Osteoblast (primary cell): ENCODE results near the gene KIF18A. TPM values are rescaled to one million over a fixed set of nuclear protein-coding genes. Genes with fewer than 3 reads are reported as not detected.

ENCODE experiments used
- DNase-seq: peaks from one replicate; pipeline ENCODE4 v3.0.0; 2011; ENCODE audit warnings: low spot score, mixed read lengths; ENCODE audit not compliant: insufficient read length; ENCODE audit errors: missing footprints
- H2AFZ ChIP-seq: 2 replicates; pipeline ENCODE4 v1.6.0; 2011; ENCODE audit warnings: mild to moderate bottlenecking, low read length
- H3K27ac ChIP-seq: 2 replicates; pipeline ENCODE4 v1.5.1; 2011; ENCODE audit warnings: mild to moderate bottlenecking, low read depth, low read length, moderate library complexity
- H3K27me3 ChIP-seq: 2 replicates; pipeline ENCODE4 v1.6.0; 2012; ENCODE audit warnings: mild to moderate bottlenecking, control low read depth, inconsistent platforms, low read length, moderate library complexity; ENCODE audit not compliant: insufficient read depth
- H3K36me3 ChIP-seq: 2 replicates; pipeline ENCODE4 v1.5.1; 2011; ENCODE audit warnings: mild to moderate bottlenecking, low read length, control low read depth, moderate library complexity; ENCODE audit not compliant: insufficient read depth
- H3K4me1 ChIP-seq: 2 replicates; pipeline ENCODE4 v1.5.1; 2011; ENCODE audit warnings: mild to moderate bottlenecking, low read length, control low read depth, moderate library complexity; ENCODE audit not compliant: insufficient read depth
- H3K4me2 ChIP-seq: 2 replicates; pipeline ENCODE4 v1.6.0; 2011; ENCODE audit warnings: mild to moderate bottlenecking, low read length; ENCODE audit not compliant: insufficient read depth
- H3K4me3 ChIP-seq: fragments of 200-600 bp; sonication (generic); 3 replicates; pipeline ENCODE4 v1.5.1; 2012; ENCODE audit warnings: mild to moderate bottlenecking, low read length, inconsistent platforms; ENCODE audit not compliant: insufficient read depth
- H3K79me2 ChIP-seq: 2 replicates; pipeline ENCODE4 v1.6.0; 2012; ENCODE audit warnings: mild to moderate bottlenecking, low read length, control low read depth, inconsistent platforms; ENCODE audit not compliant: insufficient read depth
- H3K9me3 ChIP-seq: 2 replicates; pipeline ENCODE4 v1.5.1; 2011; ENCODE audit warnings: low read depth, low read length, control low read depth
- H4K20me1 ChIP-seq: 2 replicates; pipeline ENCODE4 v1.6.0; 2012; ENCODE audit warnings: mild to moderate bottlenecking, low read length, control low read depth; ENCODE audit not compliant: insufficient read depth
- total RNA-seq: library from RNA; depleted of rRNA; stranded (reverse); fragments of >200 nt; gene quantifications from 2 replicates; pipeline ENCODE4 v1.2.3, GENCODE V29; 2012
- TF ChIP-seq, protein P1 (sequence below): IDR thresholded peaks from 2 replicates; pipeline ENCODE4 v1.5.1; 2011; ENCODE audit warnings: mild to moderate bottlenecking, low read depth, low read length, moderate library complexity; ENCODE audit errors: extremely low read depth

The KIF18A gene
- total RNA-seq, 1 donor: 4.0 TPM

DNA sequence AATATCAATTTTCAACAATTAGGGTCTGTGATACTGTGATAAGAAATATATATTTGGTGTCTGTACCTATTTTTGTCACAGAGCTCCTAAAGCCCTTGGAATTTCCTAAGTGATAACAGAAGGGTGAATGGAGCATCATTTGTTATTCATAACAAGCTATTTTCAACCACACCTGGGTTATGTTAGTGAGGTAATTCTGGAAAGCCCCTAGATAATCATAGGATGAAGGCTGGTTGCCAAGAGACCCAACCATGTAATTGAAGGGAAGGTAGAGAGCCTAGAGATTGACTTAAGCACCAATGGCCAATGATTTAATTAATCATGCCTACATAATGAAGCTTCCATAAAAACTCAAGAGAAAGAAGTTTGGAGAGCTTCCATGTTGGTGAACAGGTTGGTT is 109.4 kb downstream of the KIF18A start:
- TF ChIP-seq, protein P1, sequence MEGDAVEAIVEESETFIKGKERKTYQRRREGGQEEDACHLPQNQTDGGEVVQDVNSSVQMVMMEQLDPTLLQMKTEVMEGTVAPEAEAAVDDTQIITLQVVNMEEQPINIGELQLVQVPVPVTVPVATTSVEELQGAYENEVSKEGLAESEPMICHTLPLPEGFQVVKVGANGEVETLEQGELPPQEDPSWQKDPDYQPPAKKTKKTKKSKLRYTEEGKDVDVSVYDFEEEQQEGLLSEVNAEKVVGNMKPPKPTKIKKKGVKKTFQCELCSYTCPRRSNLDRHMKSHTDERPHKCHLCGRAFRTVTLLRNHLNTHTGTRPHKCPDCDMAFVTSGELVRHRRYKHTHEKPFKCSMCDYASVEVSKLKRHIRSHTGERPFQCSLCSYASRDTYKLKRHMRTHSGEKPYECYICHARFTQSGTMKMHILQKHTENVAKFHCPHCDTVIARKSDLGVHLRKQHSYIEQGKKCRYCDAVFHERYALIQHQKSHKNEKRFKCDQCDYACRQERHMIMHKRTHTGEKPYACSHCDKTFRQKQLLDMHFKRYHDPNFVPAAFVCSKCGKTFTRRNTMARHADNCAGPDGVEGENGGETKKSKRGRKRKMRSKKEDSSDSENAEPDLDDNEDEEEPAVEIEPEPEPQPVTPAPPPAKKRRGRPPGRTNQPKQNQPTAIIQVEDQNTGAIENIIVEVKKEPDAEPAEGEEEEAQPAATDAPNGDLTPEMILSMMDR: no peak

DNA sequence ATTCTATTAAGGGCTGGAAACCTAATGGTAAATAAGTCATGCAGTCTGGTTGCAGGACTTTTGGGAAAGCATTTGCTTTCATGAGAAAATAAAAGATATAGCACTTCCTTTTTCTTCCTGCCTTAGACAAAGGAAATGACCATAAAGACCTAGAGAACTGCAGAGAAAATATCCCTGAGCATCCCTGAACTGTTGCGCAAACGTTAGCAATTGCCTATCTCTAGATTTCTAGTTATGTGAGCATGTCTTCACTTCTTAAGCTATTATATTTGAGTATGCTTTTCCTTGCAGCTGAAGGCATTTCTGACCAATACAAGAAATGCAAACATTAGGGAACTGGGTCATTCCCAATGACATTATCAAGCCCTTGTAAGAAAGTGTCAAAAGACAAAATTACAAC is 110.6 kb downstream of the KIF18A start:
- H3K27ac ChIP-seq: no peak overlapping the region

More for the DNA sequence above, 109.4 kb downstream of the KIF18A start:
- Histone ChIP-seq H4K20me1 (no peaks in the 10 kb centered on the region), H3K4me3 (no peak overlapping the region), H3K27me3 (no peaks in the 10 kb centered on the region), H3K36me3 (no peaks in the 10 kb centered on the region), H2AFZ (no peak overlapping the region), H3K9me3 (peaks cover 5% of the 10 kb centered on the region), H3K4me2 (no peak overlapping the region), H3K4me1 (peaks cover 17% of the 10 kb centered on the region), H3K27ac (no peak overlapping the region), H3K79me2 (no peaks in the 10 kb centered on the region)
- no peak for DNase-seq

DNA sequence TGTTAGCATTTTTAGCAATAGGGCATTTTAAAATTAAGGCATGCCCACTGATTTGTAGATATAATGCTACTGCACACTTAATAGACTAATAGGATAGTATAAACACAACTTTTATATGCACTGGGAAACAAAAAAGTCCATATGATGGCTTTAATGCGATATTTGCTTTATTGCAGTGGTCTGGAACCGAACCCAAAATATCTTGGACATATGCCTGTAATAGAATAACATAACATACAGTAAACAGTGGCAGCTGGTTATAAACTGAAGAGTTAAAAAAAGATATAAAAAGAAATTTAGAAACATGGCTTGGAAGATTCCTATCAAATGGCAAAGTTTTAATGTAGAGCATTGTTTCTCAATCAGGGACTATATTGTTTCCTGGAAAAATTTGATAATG is 111.9 kb downstream of the KIF18A start:
- Histone ChIP-seq H2AFZ (no peak overlapping the region), H3K4me3 (no peak overlapping the region), H3K27me3 (no peaks in the 10 kb centered on the region), H4K20me1 (no peaks in the 10 kb centered on the region), H3K27ac (no peak overlapping the region), H3K36me3 (no peaks in the 10 kb centered on the region), H3K4me1 (peaks cover 17% of the 10 kb centered on the region), H3K79me2 (no peaks in the 10 kb centered on the region), H3K9me3 (no peaks in the 10 kb centered on the region), H3K4me2 (no peak overlapping the region)
- TF ChIP-seq, protein P1: no peak
- DNase-seq: no peak

More for the DNA sequence above, 110.6 kb downstream of the KIF18A start:
- no peak for DNase-seq
- Histone ChIP-seq H3K4me2 (no peak overlapping the region), H2AFZ (no peak overlapping the region), H4K20me1 (no peaks in the 10 kb centered on the region), H3K9me3 (no peaks in the 10 kb centered on the region), H3K4me3 (no peak overlapping the region), H3K27me3 (no peaks in the 10 kb centered on the region), H3K4me1 (peaks cover 17% of the 10 kb centered on the region), H3K79me2 (no peaks in the 10 kb centered on the region), H3K36me3 (no peaks in the 10 kb centered on the region)
- TF ChIP-seq, protein P1: no peak

DNA sequence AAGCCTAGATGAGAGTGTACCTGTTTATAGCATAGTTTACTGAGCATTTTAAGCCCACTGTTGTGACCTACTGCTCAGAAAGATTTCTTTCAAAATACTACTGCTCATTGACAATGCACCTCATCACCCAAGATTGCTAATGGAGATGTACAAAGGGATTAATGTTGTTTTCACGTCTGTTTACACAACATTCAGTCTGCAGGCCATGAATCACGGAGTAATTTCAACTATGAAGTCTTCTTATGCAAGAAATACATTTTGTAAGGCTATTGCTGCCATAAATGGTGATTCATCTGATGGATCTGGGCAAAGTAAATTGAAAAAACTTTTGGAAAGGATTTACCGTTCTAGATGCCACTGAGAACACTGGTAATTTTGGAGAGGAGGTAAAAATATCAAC is 112.9 kb downstream of the KIF18A start:
- no peak overlapping the region for H3K4me3 ChIP-seq
- DNase-seq: peak; percentile 21
- TF ChIP-seq, protein P1: no peak
- H3K36me3 ChIP-seq: no peaks in the 10 kb centered on the region
- H3K79me2 ChIP-seq: no peaks in the 10 kb centered on the region
- H3K9me3 ChIP-seq: no peaks in the 10 kb centered on the region
- no peak overlapping the region for H2AFZ ChIP-seq
- no peaks in the 10 kb centered on the region for H4K20me1 ChIP-seq
- no peaks in the 10 kb centered on the region for H3K27me3 ChIP-seq
- H3K27ac ChIP-seq: no peak overlapping the region
- no peak overlapping the region for H3K4me2 ChIP-seq
- peaks cover 17% of the 10 kb centered on the region for H3K4me1 ChIP-seq
